ENCODE data around the gene TEKTIP1. TPM values are rescaled to one million over a fixed set of nuclear protein-coding genes. Genes with fewer than 3 reads are reported as not detected.

TEKTIP1 gene
- polyA plus RNA-seq, 1 donor from 2014 or later: not detected

DNA sequence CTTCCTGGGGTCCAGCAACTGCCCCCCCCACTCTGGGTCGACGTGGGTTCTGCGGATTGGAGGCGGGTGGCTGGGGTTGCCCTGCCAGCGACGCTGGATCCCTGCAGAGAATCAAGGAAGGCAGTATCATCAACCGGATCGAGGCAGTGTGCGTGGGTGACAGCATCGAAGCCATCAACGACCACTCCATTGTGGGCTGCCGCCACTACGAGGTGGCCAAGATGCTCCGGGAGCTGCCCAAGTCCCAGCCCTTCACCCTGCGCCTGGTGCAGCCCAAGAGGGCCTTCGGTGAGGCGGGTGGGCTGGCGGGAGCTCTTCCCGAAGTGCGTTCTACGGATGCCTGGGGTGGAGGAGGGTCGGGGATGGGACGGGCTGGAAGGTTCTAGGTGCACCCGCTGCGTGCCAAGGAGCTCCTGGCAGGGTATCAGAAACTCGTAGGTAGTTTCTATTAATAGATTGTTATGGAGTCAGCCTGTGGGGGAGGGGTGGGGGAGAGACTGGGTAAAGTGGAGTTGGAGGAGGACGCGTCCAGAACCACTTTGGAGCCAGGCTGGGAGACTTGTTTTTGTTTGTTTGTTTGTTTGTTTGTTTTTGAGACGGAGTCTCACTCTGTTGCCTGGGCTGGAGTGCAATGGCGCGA is 47.9 kb downstream of the TEKTIP1 start:
- Histone ChIP-seq H3K4me3 (ENCODE audit: low read length) (no peak overlapping the region), H3F3A (ENCODE audit: insufficient read depth, low read length, poor library complexity, severe bottlenecking) (no peaks in the 10 kb centered on the region), H4K20me1 (ENCODE audit: insufficient read depth) (no peaks in the 10 kb centered on the region), H3K36me3 (ENCODE audit: insufficient read depth, low read length) (no peaks in the 10 kb centered on the region), H3K79me2 (replicated peaks; ENCODE audit: insufficient read depth, low read length) (no peaks in the 10 kb centered on the region), H3K9me2 (ENCODE audit: insufficient read depth, low read length) (no peaks in the 10 kb centered on the region), H3K9me3 (ENCODE audit: low read length) (no peaks in the 10 kb centered on the region), H2AFZ (ENCODE audit: low read depth, low read length) (no peak overlapping the region), H3K9ac (ENCODE audit: low read length) (no peak overlapping the region), H3K27ac (ENCODE audit: low read length) (no peak overlapping the region), H3K4me2 (ENCODE audit: low read length) (no peak overlapping the region), H3K27me3 (ENCODE audit: insufficient read depth, low read depth, low read length) (peaks cover 21% of the 10 kb centered on the region)
- TF ChIP-seq RAD21 (conservative IDR thresholded peaks at IDR 0.05) (no peak), EZH2 (IDR thresholded peaks at IDR 0.05; ENCODE audit: borderline replicate concordance, insufficient read depth, low read length, poor library complexity, severe bottlenecking) (no peak), POLR2AphosphoS5 (IDR thresholded peaks at IDR 0.05) (no peak), MXI1 (conservative IDR thresholded peaks at IDR 0.05; ENCODE audit: poor library complexity, severe bottlenecking) (no peak), TAF1 (IDR thresholded peaks at IDR 0.05; ENCODE audit: low read depth) (no peak), EP300 (conservative IDR thresholded peaks at IDR 0.05; ENCODE audit: poor library complexity, severe bottlenecking) (no peak), SMC3 (conservative IDR thresholded peaks at IDR 0.05; ENCODE audit: poor library complexity) (no peak)
- TF ChIP-seq, protein P1, sequence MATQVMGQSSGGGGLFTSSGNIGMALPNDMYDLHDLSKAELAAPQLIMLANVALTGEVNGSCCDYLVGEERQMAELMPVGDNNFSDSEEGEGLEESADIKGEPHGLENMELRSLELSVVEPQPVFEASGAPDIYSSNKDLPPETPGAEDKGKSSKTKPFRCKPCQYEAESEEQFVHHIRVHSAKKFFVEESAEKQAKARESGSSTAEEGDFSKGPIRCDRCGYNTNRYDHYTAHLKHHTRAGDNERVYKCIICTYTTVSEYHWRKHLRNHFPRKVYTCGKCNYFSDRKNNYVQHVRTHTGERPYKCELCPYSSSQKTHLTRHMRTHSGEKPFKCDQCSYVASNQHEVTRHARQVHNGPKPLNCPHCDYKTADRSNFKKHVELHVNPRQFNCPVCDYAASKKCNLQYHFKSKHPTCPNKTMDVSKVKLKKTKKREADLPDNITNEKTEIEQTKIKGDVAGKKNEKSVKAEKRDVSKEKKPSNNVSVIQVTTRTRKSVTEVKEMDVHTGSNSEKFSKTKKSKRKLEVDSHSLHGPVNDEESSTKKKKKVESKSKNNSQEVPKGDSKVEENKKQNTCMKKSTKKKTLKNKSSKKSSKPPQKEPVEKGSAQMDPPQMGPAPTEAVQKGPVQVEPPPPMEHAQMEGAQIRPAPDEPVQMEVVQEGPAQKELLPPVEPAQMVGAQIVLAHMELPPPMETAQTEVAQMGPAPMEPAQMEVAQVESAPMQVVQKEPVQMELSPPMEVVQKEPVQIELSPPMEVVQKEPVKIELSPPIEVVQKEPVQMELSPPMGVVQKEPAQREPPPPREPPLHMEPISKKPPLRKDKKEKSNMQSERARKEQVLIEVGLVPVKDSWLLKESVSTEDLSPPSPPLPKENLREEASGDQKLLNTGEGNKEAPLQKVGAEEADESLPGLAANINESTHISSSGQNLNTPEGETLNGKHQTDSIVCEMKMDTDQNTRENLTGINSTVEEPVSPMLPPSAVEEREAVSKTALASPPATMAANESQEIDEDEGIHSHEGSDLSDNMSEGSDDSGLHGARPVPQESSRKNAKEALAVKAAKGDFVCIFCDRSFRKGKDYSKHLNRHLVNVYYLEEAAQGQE (IDR thresholded peaks at IDR 0.05; ENCODE audit: borderline replicate concordance): no peak
- TF ChIP-seq, protein P2, sequence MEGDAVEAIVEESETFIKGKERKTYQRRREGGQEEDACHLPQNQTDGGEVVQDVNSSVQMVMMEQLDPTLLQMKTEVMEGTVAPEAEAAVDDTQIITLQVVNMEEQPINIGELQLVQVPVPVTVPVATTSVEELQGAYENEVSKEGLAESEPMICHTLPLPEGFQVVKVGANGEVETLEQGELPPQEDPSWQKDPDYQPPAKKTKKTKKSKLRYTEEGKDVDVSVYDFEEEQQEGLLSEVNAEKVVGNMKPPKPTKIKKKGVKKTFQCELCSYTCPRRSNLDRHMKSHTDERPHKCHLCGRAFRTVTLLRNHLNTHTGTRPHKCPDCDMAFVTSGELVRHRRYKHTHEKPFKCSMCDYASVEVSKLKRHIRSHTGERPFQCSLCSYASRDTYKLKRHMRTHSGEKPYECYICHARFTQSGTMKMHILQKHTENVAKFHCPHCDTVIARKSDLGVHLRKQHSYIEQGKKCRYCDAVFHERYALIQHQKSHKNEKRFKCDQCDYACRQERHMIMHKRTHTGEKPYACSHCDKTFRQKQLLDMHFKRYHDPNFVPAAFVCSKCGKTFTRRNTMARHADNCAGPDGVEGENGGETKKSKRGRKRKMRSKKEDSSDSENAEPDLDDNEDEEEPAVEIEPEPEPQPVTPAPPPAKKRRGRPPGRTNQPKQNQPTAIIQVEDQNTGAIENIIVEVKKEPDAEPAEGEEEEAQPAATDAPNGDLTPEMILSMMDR (IDR thresholded peaks at IDR 0.05; ENCODE audit: poor library complexity, severe bottlenecking): no peak

DNA sequence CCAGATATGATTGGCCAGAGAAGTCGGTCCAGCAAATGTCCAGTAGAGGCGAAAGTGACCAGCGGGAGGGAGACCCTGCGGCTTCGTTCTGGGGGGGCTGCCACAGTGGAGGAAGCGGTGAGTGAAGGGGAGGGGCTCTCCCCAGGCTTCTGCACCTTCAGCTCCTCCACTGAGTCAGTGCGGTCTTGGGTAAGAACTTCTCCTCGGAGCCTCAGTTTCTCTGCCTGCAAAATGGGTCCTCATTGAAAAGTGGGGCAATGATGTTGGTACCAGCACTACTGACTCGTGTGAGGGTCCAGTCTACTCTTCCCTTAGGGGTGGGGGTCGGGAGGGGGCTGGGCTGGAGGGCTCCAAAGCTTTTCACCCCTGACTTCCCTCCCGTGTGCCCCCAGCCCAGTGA is 50.5 kb downstream of the TEKTIP1 start:
- no peaks in the 10 kb centered on the region for H3K36me3 ChIP-seq (ENCODE audit: insufficient read depth, low read length)
- no peak overlapping the region for H3K4me3 ChIP-seq (ENCODE audit: low read length)
- TF ChIP-seq TAF1 (IDR thresholded peaks at IDR 0.05; ENCODE audit: low read depth) (no peak), EP300 (conservative IDR thresholded peaks at IDR 0.05; ENCODE audit: poor library complexity, severe bottlenecking) (no peak)
- no peak overlapping the region for H3K9ac ChIP-seq (ENCODE audit: low read length)
- H3K27me3 ChIP-seq (ENCODE audit: insufficient read depth, low read depth, low read length): peaks cover 21% of the 10 kb centered on the region
- H2AFZ ChIP-seq (ENCODE audit: low read depth, low read length): no peak overlapping the region
- H4K20me1 ChIP-seq (ENCODE audit: insufficient read depth): no peaks in the 10 kb centered on the region
- no peaks in the 10 kb centered on the region for H3K9me2 ChIP-seq (ENCODE audit: insufficient read depth, low read length)
- no peaks in the 10 kb centered on the region for H3K79me2 ChIP-seq (replicated peaks; ENCODE audit: insufficient read depth, low read length)
- no peaks in the 10 kb centered on the region for H3F3A ChIP-seq (ENCODE audit: insufficient read depth, low read length, poor library complexity, severe bottlenecking)
- no peak overlapping the region for H3K4me2 ChIP-seq (ENCODE audit: low read length)
- no peaks in the 10 kb centered on the region for H3K9me3 ChIP-seq (ENCODE audit: low read length)
- H3K27ac ChIP-seq (ENCODE audit: low read length): no peak overlapping the region

Measured in neural cell (in vitro differentiated cells).